IgD-negative memory B cell (primary cell): ENCODE results near the gene PCCB. TPM values are rescaled to one million over a fixed set of nuclear protein-coding genes. Genes with fewer than 3 reads are reported as not detected.

Source experiments
- H3K27ac Mint-ChIP-seq, 3 donors: one replicate each; pipeline ENCODE4 v1.8.0; 2020 to 2022; ENCODE audit warnings: mild to moderate bottlenecking in 3 of 3, mixed read lengths in 3 of 3, moderate library complexity in 1 of 3
- H3K27me3 Mint-ChIP-seq: one replicate; pipeline ENCODE4 v1.8.0; 2021; ENCODE audit warnings: mixed read lengths
- H3K36me3 Mint-ChIP-seq: one replicate; pipeline ENCODE4 v1.8.0; 2020; ENCODE audit warnings: mild to moderate bottlenecking, mixed read lengths
- H3K4me1 Mint-ChIP-seq, 3 donors: one replicate each; pipeline ENCODE4 v1.8.0; 2020 to 2022; ENCODE audit warnings: mixed read lengths in 3 of 3, mild to moderate bottlenecking in 1 of 3
- H3K4me3 Mint-ChIP-seq, 4 donors: one replicate each; pipeline ENCODE4 v1.8.0; 2020 to 2022; ENCODE audit warnings: mild to moderate bottlenecking in 4 of 4, mixed read lengths in 4 of 4, moderate library complexity in 3 of 4
- H3K9me3 Mint-ChIP-seq, 3 donors: one replicate each; pipeline ENCODE4 v1.8.0; 2020 to 2021; ENCODE audit warnings: mixed read lengths in 3 of 3, mild to moderate bottlenecking in 1 of 3
- polyA plus RNA-seq: library from polyadenylated mRNA; unstranded; fragments of 300-500 nt; fragmentation: Illumina TruSeq; gene quantifications from one replicate; pipeline ENCODE4 v1.2.3, GENCODE V29; 2021

The PCCB gene
- polyA plus RNA-seq, 1 donor from 2014 or later = 40.3 TPM

GRCh38 chr3:136277634-136278033 is 27.5 kb downstream of the PCCB start:
- Mint-ChIP-seq H3K27me3 (no peaks in the 10 kb centered on the region), H3K27ac (no peak overlapping the region), H3K4me3 (no peak overlapping the region), H3K9me3 (peaks cover 0 to 19% (median 6%) of the 10 kb centered on the region in 3 donors), H3K4me1 (peaks cover 11 to 15% (median 12%) of the 10 kb centered on the region in 3 donors), H3K36me3 (peaks cover 45% of the 10 kb centered on the region)

DNA sequence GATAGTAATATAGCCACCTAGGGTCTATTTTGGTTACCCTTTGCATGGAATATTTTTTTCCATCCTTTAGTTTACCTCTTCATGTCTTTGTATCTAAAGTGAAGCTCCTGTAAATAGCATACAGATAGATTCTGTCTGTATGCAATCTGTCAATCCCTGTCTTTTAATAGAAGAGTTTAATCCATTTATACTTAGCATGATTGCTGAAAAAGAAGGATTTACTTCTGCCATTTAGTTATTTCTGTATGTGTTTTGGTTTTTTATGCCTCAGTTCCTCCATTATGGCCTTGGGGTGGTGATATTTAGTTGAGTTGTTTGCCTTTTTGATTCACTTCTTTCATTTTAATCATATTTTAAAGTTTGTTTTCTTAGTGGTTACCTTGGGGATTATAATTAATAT is 29.0 kb downstream of the PCCB start:
- Mint-ChIP-seq H3K4me3 (no peak overlapping the region), H3K27ac (no peak overlapping the region), H3K9me3 (peaks cover 0 to 19% (median 6%) of the 10 kb centered on the region in 3 donors), H3K36me3 (peaks cover 46% of the 10 kb centered on the region), H3K4me1 (peaks cover 6 to 11% (median 9%) of the 10 kb centered on the region in 3 donors), H3K27me3 (no peaks in the 10 kb centered on the region)

- H3K27me3 Mint-ChIP-seq = no peaks in the 10 kb centered on the region
- peaks cover 5 to 11% (median 6%) of the 10 kb centered on the region in 3 donors for H3K4me1 Mint-ChIP-seq
- peaks cover 0 to 19% (median 6%) of the 10 kb centered on the region in 3 donors for H3K9me3 Mint-ChIP-seq
- H3K36me3 Mint-ChIP-seq = peaks cover 43% of the 10 kb centered on the region
- no peak overlapping the region for H3K27ac Mint-ChIP-seq
- peak overlapping the region in 2 of 4 donors; percentile 43 to 63 for H3K4me3 Mint-ChIP-seq
Measured at GRCh38 chr3:136280961-136281360, 30.8 kb downstream of the PCCB start.

DNA sequence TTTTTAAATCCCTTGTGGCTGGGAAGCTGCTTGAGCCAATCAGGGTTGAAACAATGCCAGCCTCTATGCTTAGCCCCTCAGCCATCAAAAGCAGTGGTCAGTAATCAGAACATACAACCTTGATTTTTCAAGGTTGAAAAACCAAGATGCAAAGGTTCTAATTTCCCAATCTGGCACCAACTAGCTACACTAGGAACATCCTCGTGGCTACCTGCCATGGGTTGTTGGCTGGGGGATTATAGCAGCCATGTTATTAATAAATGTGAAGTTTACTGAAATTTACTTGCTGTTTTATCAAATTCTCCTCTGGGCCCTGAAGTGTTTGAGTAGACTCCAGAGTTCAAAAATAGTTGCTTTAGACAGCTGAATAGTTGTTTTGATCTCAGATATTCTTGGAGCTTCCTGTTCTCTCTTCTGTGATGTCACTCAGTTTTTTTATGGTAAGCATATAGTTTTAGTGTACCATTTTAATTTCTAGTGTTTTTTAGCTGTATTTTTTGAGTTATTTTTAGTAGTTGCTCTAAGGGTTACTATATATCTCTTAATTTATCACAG is 31.9 kb downstream of the PCCB start:
- Mint-ChIP-seq H3K27me3 (no peaks in the 10 kb centered on the region), H3K4me3 (no peak overlapping the region), H3K4me1 (peaks cover 5 to 11% (median 6%) of the 10 kb centered on the region in 3 donors), H3K36me3 (peaks cover 40% of the 10 kb centered on the region), H3K27ac (no peak overlapping the region), H3K9me3 (peaks cover 0 to 19% (median 6%) of the 10 kb centered on the region in 3 donors)

DNA sequence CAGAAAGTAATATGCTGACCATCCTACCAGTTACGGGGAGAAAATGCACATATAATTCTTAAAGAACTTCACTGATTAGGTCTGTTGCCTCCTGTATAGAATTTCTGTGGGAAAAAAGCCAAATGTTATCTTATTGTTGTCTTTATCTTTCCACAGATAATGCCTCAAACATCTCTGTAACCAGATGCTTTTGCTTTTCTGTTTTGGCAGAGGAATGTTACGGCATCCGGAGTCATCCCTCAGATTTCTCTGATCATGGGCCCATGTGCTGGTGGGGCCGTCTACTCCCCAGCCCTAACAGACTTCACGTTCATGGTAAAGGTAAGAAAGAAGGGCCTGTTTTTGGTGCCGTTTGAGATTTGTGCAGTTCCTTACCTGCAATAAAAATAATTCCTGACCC is 33.5 kb downstream of the PCCB start:
- Mint-ChIP-seq H3K9me3 (peaks cover 0 to 18% (median 6%) of the 10 kb centered on the region in 3 donors), H3K27me3 (no peaks in the 10 kb centered on the region), H3K36me3 (peaks cover 40% of the 10 kb centered on the region), H3K4me1 (peaks cover 8 to 15% (median 10%) of the 10 kb centered on the region in 3 donors), H3K4me3 (no peak overlapping the region), H3K27ac (no peak overlapping the region)

GRCh38 chr3:136291302-136291701 is 41.2 kb downstream of the PCCB start:
- Mint-ChIP-seq H3K4me3 (no peak overlapping the region), H3K27me3 (no peaks in the 10 kb centered on the region), H3K9me3 (peaks cover 0 to 2% (median 0%) of the 10 kb centered on the region in 3 donors), H3K27ac (no peak overlapping the region), H3K36me3 (peaks cover 28% of the 10 kb centered on the region), H3K4me1 (peaks cover 4 to 5% (median 4%) of the 10 kb centered on the region in 3 donors)

DNA sequence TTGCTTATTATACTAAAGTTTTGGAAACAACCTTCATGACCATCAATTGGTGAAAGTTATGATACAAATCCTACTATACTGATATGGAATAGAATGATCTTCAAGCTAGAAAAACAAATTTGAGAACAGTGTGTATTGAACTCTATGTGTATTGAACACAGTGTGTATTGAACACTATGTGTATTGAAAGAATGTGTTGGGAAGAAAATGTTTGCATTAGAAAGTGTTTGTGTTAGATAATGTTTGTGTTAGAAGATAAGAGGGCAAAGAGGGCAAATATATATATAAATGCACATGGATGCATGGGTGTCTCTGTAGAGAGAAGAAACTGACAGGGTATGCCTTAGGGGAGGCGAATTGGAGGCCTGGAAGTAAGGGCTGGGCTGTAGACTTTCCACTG is 42.4 kb downstream of the PCCB start:
- H3K9me3 Mint-ChIP-seq = peaks cover 0 to 2% (median 0%) of the 10 kb centered on the region in 3 donors
- H3K4me3 Mint-ChIP-seq = no peak overlapping the region
- H3K4me1 Mint-ChIP-seq = peaks cover 4 to 5% (median 4%) of the 10 kb centered on the region in 3 donors
- peaks cover 26% of the 10 kb centered on the region for H3K36me3 Mint-ChIP-seq
- no peaks in the 10 kb centered on the region for H3K27me3 Mint-ChIP-seq
- no peak overlapping the region for H3K27ac Mint-ChIP-seq

GRCh38 chr3:136293279-136293678 is 43.1 kb downstream of the PCCB start:
- Mint-ChIP-seq H3K27ac (no peak overlapping the region), H3K4me1 (peaks cover 0 to 4% (median 0%) of the 10 kb centered on the region in 3 donors), H3K4me3 (no peak overlapping the region), H3K36me3 (peaks cover 20% of the 10 kb centered on the region), H3K27me3 (no peaks in the 10 kb centered on the region), H3K9me3 (no peaks in the 10 kb centered on the region)

- Mint-ChIP-seq H3K4me1 (peaks cover 0 to 4% (median 0%) of the 10 kb centered on the region in 3 donors), H3K27me3 (no peaks in the 10 kb centered on the region), H3K27ac (no peak overlapping the region), H3K4me3 (no peak overlapping the region), H3K36me3 (peaks cover 20% of the 10 kb centered on the region), H3K9me3 (no peaks in the 10 kb centered on the region)
Measured at GRCh38 chr3:136294176-136294575, 44.0 kb downstream of the PCCB start.

DNA sequence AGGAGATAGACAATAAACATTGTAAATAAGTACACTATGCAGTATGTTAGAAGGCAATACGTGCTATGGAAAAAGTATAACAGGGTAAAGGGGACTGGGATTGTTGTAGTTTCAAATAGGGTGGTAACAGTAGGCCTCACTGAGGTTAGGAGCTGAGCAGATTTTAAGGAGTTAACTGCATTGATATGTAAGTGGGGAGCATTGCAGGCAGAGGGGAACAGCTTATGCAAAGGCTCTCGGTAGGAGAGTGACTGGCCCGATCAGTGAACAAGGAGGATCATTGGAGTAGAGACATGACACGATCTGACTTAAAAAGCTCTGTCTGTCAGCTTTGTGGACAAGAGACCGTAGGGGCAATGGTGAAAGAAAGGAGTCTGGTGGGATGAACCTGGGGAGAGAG is 46.8 kb downstream of the PCCB start:
- H3K9me3 Mint-ChIP-seq = no peaks in the 10 kb centered on the region
- H3K27me3 Mint-ChIP-seq = no peaks in the 10 kb centered on the region
- peaks cover 20% of the 10 kb centered on the region for H3K36me3 Mint-ChIP-seq
- peak overlapping the region in 1 of 3 donors; percentile 14 for H3K27ac Mint-ChIP-seq
- H3K4me3 Mint-ChIP-seq = no peak overlapping the region
- no peaks in the 10 kb centered on the region for H3K4me1 Mint-ChIP-seq

- H3K4me1 Mint-ChIP-seq = no peaks in the 10 kb centered on the region
- H3K27me3 Mint-ChIP-seq = no peaks in the 10 kb centered on the region
- H3K9me3 Mint-ChIP-seq = no peaks in the 10 kb centered on the region
- peaks cover 19% of the 10 kb centered on the region for H3K36me3 Mint-ChIP-seq
- H3K4me3 Mint-ChIP-seq = no peak overlapping the region
- H3K27ac Mint-ChIP-seq = no peak overlapping the region
Measured at GRCh38 chr3:136297826-136298225, 47.7 kb downstream of the PCCB start.

DNA sequence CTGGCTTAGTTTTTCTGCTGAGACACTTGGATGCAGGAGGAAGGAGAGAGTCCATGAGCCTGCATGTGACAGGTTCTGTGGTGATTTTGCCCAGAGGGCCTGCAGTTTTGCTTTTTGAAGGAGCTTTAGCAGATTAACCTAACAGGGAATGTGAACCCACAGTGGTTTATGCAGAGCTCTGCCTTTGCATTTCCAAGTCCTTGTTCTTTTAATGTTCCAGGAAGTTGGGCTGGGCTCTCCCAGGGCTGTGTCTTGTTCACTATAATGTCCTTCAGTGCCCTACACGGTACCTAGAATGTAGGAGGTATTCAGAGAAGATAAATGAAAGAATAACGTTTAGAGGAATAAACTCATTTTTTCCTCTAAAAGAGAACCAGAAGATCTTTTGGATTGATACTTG is 50.3 kb downstream of the PCCB start:
- peaks cover 16% of the 10 kb centered on the region for H3K36me3 Mint-ChIP-seq
- H3K27me3 Mint-ChIP-seq = no peaks in the 10 kb centered on the region
- H3K9me3 Mint-ChIP-seq = no peaks in the 10 kb centered on the region
- no peak overlapping the region for H3K27ac Mint-ChIP-seq
- no peak overlapping the region for H3K4me3 Mint-ChIP-seq
- no peaks in the 10 kb centered on the region for H3K4me1 Mint-ChIP-seq

DNA sequence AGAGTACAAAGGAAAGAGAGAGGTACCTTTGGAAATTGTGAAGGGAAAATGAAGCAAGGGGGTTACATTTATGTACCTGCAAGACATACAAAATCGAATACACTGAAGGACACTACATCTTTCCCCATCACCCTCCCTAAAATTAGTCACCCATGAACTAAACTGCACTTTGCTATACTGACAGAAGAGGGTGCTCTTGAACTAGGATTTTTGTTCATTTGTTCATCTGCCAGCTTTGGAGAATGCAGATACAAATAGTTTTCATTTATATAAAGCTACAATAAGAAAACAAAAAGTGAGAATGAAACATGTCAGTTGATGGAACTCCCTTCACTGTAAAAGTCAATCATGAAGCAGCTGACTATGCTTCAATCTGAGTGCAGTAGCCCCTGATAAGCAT is 55.7 kb downstream of the PCCB start:
- Mint-ChIP-seq H3K9me3 (peaks cover 0 to 2% (median 0%) of the 10 kb centered on the region in 3 donors), H3K4me3 (no peak overlapping the region), H3K4me1 (peaks cover 0 to 2% (median 0%) of the 10 kb centered on the region in 3 donors), H3K36me3 (peaks cover 19% of the 10 kb centered on the region), H3K27me3 (no peaks in the 10 kb centered on the region), H3K27ac (no peak overlapping the region)

GRCh38 chr3:136311261-136311660 is 61.1 kb downstream of the PCCB start:
- Mint-ChIP-seq H3K4me3 (no peak overlapping the region), H3K27me3 (no peaks in the 10 kb centered on the region), H3K27ac (no peak overlapping the region), H3K36me3 (peaks cover 23% of the 10 kb centered on the region), H3K4me1 (peaks cover 0 to 2% (median 0%) of the 10 kb centered on the region in 3 donors), H3K9me3 (no peaks in the 10 kb centered on the region)

GRCh38 chr3:136311968-136312367 is 61.8 kb downstream of the PCCB start:
- no peaks in the 10 kb centered on the region for H3K9me3 Mint-ChIP-seq
- no peak overlapping the region for H3K27ac Mint-ChIP-seq
- H3K4me3 Mint-ChIP-seq = no peak overlapping the region
- no peaks in the 10 kb centered on the region for H3K27me3 Mint-ChIP-seq
- peaks cover 26% of the 10 kb centered on the region for H3K36me3 Mint-ChIP-seq
- peaks cover 0 to 2% (median 0%) of the 10 kb centered on the region in 3 donors for H3K4me1 Mint-ChIP-seq

- Mint-ChIP-seq H3K27me3 (no peaks in the 10 kb centered on the region), H3K4me1 (no peaks in the 10 kb centered on the region), H3K4me3 (no peak overlapping the region), H3K9me3 (peaks cover 7 to 17% (median 11%) of the 10 kb centered on the region in 3 donors), H3K27ac (no peak overlapping the region), H3K36me3 (peaks cover 47% of the 10 kb centered on the region)
Measured at GRCh38 chr3:136326316-136326715, 76.2 kb downstream of the PCCB start.
